NCI-H82 treated with DMSO at 0.1 percent for 48 hours (cell line): ENCODE results near the gene GTF3C1.

ENCODE experiments used
- DNase-seq: peaks from one replicate; lab custom pipeline; 2025; ENCODE audit not compliant: unreplicated experiment; lab: John Stamatoyannopoulos, UW

GTF3C1 gene

DNA sequence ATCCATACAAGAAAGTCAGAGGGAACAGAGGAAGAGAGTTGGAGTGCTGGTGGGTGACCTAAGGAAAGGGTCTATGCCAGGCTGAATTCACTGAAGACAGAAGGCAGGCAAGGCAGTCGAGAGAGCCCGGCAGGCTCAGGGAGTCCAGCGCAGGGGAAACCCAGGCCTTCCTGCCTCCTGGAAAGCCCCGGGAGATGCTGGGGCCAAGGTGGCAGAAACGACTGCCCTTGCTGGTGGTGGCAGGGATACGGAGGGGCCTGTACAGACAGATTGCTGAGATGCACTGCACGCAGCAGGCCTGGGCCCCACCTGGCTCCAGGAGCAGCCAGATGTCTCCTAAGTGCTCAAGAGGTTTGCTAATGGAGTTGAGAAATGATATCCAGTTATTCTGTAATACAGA, 59.8 kb downstream of the GTF3C1 start:
- no peak for DNase-seq

DNA sequence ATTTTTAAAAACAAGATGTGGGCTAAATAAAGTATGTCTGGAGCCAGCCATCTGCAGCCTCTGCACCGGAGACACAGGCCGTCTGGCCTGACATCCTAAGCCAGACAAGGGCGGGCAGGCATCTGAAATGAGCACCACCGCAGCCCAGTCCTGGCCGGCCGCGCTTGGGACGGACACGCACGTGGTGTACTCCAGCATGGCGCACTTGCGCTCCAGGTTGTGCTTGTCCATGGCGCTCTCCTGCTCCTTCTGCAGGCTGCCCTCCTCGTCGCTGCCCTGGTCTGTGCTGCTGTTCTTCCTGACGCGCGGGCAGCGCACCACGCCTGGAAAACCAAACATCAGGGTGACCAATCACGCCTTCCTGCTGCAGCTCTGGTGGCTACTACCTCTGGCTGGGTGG, 60.3 kb downstream of the GTF3C1 start:
- no peak for DNase-seq

DNA sequence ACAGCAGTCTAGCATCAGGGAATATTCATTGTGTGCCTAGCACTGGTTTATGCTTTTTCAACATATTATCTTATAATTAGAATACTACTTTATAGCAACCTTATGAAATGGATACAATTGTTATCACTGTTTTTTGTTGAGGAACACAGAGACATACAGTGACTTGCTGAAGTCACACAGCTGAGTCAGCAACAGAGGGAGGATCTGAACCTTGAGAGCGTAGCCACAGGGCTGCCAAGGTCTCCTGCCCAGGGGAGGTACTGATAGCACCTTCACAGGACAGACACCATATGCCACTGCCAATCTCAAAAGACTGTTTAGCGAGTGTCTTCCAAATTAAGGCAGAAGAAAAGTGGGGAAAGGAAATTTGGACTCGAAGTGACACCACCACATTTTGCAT, 63.0 kb downstream of the GTF3C1 start:
- no peak for DNase-seq

DNA sequence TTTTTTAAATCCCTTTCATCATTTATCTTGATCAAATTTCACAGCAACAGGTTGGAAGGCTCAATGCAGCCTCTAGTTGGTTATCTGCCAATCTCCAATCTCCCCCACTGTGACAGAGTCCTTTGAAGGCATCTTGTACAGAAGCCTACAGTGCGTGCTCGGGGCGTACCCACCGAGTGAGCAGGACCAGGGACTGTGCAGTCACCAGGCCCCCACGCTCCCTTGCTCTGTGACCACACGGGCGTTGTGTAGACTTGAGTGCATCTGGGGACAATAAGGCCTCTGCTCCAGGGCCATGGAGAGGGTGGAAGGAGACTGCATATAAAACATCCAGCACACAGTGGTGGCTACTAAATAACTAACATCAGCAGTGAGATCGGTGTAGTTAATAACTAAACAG, 63.4 kb downstream of the GTF3C1 start:
- DNase-seq, result no peak

DNA sequence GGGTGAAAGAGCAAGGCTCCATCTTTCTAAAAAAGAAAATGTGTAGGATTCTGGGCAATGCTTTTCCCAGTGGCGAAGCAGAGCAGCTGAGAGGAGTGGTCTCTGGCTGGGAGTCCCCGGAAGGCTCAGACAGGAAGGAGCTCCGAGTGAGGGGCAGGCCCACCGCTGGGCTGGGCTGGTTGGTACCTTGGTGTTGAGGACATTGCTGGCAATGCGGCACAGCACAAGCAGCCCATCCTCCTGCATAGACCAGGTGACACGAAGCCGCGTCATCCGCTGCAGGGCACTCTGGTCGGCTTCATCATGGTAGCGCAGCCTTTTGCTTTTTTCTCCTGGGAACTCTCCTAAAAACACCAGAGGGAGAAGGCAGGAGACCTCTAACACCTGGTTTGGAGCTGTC, 63.9 kb downstream of the GTF3C1 start:
- DNase-seq, result no peak

DNA sequence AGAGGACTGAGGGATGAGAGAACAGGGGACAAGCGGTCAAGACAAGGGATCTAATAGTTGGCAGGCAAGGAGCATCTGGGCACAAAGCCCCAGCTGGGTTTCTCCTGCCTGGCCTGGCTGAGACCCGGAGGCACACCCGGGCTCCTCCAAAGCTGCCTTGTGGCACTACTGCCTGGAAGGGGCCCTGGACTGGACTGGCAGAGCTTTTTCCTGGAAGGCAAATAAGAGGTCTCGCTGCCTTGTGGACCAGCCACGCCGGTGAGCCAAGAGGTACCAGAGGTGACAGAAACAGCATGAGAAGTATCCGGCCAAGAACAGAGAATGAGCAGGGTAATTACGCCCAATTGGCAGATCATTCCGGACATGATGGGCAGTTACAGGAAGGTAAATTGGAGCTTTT, 64.6 kb downstream of the GTF3C1 start:
- DNase-seq, result no peak

DNA sequence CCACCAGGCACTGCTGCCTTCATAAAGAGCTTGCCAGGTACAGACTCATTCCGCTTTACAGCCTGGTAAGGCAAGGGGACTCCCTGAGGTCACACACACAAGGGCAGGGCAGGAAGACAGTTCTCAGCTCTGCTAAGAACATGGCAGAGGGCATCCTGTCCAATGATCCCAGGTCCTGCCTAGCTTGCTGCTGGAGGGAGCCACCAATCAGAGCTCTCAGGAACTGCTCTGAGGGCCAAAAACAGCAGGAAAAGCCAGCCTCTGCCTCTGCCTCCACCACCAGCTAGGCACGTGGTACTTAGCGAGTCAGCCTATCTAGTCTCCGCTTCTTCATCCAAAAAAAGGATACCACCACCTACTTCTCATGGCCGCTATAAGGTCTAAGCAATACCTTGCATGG, 66.1 kb downstream of the GTF3C1 start:
- DNase-seq, result no peak

DNA sequence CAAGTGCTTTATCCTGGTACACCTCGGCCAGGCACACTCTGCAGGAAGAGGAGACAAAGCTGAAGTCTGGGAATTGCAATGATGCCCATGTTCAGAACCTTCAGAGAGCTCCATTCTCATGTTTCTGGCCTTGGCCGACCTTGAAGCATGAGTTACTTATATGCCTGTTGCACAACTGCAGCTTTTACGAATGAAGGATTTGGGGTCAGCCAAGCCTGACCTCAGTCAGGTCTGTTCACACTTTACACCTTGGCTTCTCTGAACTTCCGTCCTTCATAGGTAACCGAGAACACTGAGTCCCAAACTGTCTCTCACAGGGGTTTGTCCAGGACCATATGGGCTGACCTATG, 66.7 kb downstream of the GTF3C1 start:
- no peak for DNase-seq

DNA sequence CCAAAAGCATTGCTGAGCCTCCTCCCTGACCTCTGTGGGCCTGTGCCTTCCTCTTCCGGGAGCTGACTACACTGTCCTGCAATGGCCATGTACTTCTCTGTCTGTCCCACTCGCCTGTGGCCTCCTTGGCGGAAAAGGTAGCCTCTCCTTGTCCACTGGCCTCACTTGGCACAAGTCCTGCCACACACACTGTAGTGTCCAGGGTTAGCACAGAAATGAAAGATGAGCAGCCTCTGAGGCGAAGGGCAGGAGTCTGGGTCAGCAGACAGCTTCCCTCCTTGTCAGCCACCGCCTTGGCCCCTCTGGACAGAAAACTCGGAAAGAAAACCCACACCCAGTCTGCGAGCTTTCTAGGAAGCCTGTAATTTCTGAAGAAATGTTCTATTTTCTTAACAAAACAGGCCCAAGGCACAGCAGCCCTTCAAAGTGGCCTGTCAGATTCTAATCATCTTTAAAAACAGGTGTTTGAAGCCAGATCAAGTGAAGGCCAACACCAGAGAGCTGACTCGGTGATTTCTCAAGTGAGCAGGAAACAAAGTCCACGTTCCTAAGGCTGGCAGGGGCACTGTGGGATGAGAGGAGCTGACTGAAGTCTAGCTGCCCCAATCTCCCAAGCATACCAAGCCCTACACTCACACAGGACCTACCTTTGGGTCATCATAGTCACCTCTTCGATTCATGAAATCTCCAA, 67.2 kb downstream of the GTF3C1 start:
- DNase-seq, result no peak

DNA sequence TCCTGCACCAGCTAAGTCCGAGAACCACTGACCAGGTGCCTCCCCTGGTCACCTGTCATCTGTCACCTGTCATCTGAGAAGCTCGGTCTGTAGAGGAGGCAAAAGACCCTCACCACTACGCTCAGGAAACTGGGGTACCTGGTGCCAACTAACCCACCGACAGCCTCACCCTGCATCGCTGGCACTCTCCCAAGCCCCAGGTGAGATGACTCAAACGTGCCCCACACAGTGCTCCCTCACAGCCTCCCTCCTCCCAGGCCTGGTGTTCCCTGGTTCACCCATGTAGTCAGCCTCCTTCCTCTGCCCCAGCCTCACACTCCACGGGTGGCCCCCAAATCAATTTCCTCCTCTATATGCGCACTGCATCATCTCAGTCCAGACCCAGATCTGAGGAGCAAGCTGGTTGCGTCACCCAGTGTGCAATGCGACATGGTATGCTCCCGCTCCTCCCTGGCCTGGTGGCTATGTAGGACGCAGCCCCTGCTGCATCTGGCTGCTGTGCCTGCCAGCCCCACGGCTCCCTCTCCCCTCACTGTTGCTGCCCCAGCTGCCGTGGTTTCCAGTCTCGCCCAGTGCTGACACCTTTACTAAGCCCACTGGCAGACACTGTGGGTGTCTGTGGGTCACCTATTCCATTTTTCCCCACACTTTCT, 68.3 kb downstream of the GTF3C1 start:
- DNase-seq, result no peak

DNA sequence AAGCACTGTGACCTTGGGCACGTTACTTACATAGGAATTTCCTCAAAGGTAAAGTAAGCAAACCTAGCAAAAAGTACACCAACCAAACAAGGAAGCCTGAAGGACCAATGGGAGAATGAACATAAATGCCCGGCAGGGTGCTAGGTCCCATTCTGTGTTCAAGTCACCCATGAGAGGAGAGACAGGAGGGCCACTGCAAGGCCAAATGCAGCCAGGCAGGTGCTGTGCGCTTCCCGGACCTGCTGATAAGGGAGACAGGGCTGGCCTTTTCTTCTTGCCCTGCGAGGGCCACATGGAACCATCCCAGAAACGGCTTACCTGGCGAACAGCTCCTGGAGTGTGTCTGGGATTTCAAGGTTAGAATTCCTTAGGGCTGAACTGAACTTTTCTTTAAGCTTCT, 69.0 kb downstream of the GTF3C1 start:
- no peak for DNase-seq

DNA sequence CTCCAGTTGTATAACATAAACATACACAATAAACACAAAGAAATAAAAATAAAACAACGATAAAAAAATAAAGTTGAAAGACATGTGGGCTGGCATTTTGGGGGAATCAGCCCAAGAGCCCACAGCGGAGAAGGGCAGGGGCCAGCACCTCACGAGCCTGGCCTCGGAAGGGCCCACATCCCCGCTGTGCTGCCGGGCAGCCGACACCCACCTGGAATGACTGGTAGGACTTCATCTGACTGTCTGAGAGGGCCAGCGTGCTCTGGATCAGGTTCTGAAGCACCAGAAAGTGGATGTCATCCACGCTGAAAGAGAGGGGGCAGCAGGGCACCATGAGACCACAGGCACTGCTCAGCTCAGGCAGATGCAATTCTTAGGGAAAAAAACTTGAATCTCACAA, 73.5 kb downstream of the GTF3C1 start:
- DNase-seq, result no peak

DNA sequence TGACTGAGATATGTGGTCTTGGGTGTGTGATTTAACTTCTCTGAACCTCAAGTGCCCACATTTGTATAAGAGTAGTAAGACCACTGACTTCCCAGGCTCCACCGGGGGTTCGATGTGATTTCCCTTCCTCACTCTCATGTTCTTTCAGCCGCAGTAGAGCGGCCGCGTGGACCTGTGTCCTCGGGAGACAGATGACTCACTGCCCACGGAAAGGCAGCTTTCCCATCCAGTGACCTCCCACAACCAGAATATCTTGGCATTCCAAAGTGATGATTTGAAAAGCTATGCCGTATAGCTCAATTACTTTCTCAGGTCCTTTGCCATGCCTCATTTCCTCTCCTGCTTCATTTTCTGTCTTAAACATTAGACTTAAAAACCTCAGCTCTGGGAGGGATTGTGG, 74.2 kb downstream of the GTF3C1 start:
- no peak for DNase-seq

DNA sequence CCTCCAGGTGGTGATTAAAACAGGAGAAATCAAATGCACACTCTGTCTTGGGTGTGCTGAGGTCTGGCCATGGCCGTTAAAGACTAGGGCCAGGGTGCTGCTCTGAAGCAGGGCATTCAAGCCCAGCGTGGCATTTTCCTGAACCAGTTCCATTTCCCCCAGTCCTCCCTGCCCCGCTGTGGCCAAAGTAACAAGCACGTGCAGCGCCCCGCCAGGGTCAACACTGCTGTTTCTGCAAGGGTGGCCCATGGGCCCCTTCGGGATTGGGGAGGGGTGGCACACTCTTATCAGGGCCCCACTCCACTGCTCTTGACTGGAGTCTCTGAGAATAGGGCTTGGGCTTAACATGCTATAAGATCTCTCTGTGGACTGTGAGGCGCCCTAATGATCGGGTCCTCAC, 74.8 kb downstream of the GTF3C1 start:
- DNase-seq, result no peak

DNA sequence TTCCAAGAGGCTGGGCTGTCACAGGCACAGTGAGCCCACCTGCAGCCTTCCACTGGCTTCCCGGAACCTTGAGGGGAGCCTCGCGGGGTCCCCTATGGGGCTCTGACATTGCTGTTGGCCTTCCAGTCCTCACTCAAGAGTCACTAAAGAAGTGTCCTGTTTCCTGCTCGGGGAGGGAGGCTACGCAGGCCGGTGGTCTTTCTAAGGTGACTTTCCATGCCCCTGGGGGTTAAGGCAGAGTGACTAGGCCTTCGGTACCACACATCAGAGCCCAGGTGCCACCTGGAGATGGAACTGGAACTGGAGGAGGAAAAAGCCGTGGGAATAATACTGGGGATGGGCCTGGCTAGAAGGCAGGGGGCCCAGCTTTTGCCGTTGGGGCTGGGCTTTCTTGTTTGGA, 75.7 kb downstream of the GTF3C1 start:
- DNase-seq, result no peak

DNA sequence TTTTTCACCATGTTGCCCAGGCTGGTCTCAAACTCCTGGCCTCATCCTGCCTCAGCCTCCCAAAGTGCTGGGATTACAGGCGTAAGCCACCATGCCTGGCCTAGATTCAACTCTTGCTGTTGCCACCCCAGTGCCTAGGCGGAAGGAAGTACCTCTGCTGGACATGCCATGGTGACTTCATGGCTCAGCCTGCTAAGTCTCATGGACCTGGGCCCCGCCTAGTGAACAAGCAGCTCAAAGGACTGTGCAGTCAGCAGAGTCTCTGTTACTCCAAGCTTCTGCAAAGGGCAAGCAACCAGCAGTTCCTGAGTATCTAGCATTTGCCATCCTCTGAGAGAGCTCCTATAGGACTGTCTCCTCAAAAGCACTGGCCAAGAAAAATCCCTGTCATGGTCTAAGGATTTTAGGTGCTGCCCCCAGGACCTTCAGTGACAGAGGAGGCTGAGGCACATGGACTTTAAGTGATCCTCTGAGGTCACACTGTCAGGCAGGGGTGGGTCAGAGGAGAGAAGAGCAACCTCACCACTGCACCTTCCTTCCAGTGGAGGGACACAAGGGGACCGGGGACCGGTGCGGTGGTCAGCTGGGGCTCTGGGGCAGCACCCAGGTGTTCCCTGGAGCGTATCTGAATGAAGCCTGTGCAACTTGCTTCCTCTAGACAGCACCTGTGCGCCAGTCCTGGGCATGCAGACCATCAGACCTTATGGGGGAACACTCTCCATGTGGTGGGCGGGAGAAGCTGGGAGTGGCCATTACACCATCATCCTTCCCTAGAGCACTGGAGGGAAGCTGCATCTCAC, 76.4 kb downstream of the GTF3C1 start:
- DNase-seq, result no peak

DNA sequence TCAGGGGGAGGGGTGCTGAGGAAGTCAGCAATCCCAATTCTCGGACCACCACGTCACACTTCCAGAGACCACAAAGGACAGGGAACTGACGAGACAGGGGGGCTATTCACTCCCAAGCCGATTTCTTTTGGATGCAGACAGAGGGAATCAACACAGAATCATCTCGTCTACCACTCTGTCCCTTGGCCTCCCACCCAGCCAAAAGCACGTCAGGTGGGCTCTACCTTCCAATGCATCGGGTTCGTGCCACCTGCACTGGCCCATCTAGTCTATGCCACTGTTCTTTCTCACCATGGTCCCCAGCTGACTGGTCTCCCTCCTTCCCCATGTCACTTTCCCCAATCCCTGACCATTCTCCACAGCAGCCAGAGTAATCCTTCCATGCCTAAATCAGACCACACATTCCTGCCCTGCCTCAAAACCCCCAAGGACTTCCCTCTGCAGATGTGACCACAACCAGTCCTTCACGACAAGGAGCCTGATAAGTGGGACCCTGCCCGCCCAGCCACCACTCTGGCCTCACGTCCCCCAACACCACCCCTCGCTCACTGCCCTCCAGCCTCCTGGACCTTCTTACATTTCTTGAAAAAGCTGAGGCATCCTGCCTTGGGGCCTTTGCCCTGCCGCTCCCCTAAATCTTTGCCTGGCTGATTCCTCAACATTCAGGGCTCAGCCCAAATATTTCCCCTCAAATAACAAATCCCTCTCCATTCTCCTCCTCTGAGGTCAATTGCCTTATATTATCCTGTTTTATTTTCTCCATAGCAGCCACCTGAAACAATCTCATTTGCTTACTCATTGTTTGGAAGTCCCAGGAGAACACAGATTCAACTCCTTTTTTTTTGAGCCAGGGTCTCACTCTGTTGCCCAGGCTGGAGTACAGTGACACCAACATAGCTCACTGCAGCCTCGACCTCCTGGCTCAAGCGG, 77.4 kb downstream of the GTF3C1 start:
- DNase-seq, result no peak

DNA sequence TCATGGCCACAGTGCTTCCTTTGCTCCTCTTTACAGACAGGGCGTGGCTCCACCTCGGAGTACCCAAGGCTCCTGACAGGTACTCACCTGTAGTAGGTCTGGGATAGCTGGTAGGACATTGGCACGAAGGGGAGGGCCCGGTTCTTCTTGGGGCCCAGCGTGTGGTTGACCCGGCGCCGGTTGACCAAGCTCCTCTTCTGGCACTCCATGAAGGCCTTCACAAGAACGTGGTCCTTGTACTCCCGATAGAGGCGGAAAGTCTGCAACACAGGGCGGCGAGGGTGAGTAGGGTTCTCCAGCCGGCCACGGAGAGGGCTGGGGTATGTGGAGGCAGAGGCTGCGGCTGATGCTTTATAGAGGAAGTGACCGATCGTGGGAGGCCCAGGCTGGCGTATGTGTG, 78.1 kb downstream of the GTF3C1 start:
- DNase-seq, result no peak

DNA sequence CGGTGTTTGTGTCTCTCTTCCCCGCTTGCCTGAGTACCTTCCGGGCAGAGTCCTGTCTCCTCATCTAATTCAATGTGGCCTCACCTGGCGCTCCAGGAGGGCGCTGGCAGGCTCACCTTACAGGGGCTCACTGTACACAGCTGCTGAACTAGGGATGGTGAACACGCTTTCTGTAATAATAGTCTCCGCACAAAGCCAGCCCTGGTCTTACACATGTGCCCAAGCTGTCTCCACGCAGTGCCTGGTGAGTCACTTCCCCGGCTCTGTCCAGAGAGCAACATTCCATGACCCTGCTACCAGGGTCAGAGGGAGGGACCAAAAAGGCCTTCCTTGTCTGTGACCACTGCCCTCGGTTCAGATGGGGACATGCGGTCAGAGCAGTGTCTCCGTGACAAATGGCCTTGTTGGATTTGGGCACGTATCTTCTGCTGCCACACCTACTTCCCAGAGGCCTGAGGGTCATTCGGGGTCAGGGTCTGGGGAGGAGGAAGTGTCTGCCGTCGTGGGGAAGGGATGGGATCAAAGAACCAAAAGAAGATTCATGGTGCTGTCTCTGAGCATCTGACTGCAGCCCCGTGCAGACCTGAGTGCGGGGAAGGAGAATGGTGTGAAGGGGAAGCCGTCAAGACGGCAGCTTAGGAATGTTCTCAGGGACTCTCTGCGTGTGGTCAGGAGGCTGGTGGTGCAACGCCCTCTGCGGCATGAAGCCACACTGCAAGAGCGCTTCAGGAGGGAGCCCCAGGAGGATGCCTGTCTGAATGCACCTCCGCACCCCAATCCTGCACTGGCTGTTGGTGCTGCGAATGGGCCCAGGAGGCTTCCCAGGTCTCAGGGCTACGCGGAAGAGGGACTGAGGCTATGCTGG, 78.9 kb downstream of the GTF3C1 start:
- no peak for DNase-seq

DNA sequence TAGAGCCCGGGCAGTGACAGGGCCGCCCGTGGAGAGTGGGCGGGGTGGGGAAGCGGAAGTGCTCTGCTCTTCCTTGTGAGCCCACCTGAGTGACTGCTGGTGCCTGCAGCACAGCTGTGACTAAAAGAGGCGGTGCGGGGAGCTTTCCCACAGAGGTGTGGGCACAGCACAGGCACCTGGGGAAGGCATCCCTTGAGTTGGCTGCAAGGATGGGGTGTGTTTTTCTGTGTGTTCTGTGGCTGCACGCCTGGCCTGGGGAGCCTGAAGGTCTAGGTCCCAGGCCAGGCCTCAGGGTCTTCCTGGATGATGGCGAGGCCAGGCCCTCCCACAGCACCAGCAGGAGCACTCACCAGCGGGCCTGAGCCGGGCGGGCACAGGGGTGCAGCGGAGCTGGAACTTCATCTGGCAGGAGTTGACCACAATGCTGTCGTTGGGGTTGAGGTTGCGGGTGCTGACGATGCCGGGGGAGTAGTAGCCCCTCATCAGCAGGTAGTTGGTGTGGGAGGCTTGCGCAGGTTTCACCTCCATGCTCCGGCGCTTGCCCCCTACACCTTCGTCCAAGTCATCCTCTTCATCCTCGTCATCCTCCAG, 80.7 kb downstream of the GTF3C1 start:
- DNase-seq, result no peak
